ENCODE data around the gene LPA.

LPA gene

DNA sequence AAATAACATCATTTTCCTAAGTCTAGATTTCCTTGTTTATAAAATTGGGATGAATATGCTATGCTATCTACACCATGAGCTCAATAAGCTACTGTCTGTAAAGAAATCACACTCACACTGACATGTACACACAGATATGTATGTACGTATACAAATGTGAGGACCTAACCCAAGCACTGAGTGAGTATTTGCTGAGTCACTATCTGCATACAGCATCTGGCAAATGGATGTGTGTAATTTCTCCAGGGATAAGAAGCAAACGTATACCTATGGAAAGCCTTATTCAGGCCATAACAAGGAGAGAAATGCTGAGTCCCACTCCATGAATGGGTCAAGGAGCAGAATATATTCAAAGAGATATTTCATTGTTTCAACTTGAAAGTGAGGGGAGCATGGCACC lies 153.9 kb downstream of the LPA start:
- DNase-seq: no peak

DNA sequence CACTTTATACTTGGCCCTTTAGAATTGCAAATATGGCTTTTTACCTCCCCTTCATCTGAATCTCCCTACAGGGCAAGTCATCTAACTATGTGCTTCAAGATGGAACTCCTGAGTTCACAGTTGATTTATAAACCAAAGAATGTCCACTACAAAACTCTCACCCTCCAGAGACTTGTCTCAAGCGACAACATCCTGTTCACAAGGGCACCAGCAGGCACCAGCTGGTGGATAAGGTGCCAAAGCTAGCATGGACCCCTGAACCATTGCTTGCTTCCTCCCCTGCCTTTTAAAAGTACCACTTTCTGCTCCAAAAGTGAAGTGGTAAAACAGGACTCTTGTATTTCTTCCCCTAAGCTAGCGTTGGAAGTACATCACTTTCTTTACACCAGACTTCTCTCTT lies 154.5 kb downstream of the LPA start:
- no peak for DNase-seq

DNA sequence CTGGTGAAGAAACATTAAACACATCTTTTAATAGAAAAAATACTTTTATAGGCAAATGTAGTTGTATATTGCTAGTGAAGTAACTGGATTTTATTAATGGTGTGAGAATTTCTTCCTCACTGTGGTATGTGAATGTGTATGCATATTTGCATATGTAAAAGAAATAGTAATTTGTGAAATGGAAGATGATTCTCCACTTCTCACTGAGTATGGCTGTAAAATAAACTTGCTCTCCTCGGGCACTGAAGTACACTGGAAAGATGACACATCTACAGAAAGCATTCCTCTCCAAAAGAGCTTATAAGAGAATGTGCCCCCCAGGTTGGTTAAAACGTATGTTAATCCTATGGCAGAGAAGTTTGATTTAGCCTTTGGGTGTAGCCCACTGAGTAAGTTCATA lies 155.5 kb downstream of the LPA start:
- no peak for DNase-seq

DNA sequence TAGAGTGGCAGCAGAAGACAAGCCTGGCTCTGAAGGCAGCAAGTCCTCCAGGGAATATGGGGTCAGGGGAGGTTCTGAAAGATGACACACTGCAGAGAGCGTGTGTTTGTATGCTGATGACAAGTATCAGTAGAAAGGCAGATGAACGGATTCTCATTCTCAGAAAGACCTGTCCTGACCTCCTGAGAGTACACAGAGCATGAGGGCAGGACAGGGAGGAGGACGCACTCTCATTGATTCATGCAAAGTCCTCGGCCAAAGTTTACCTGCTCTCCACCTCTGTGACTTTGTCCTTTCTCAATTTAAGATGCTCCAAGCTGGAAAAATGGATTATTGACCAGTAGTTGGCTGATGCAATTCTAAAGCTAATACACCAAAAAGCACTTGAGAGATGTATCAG lies 156.7 kb downstream of the LPA start:
- DNase-seq: no peak

DNA sequence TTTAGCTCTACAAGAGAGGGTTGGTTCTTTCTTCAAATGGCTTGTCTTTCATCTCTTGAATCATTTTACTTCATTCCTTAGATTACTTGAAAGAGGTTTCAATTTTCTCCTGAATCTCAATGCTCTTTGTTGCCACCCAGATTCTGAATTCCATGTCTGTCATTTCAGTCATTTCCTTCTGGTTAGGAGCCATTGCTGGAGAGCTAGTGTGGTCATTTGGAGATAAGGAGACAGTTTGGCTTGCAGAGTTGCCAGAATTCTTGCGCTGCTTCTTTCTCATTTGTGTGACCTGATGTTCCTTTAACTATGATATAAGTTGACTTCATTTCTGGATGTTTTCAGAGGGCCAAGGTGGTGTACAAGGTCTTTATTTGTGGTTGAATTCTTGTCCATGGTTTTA lies 158.1 kb downstream of the LPA start:
- DNase-seq: no peak

DNA sequence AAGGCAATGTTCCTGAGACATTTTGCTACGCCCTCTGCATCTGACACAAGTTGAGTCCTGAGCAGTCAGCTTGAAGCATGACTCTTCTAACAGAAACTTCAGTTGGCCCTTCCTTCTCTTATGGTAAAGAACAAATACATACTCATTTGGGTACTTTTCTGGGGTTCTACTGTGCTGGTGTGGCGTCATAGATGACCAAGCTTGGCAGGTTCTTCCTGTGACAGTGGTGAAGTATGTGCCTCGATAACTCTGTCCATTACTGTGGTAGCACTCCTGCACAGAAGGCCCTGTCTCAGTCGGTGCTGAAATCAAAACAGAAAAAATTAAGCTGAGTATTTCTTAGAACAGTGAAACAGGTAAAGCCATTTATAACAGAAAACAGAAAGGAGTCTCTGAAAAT lies 163.4 kb downstream of the LPA start:
- no peak for DNase-seq

DNA sequence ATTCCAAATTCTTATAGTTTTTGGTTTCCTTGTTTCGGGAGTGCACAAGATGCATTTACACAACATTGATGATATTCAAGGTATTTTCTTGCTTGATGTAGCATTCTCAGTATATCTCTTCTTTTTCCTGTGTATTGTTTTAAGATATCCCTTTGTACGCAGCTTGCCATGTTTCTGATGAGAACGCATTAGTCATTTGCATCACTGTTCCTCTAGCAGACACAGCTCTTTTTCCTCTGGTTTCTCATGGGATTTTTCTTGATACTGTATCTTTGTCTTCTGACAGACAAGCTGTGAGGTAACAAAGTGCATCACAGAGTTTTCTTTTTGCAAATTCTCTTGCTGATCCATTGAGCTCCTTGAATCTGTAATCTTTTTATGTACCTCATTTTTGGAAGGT lies 169.5 kb downstream of the LPA start:
- no peak for DNase-seq

DNA sequence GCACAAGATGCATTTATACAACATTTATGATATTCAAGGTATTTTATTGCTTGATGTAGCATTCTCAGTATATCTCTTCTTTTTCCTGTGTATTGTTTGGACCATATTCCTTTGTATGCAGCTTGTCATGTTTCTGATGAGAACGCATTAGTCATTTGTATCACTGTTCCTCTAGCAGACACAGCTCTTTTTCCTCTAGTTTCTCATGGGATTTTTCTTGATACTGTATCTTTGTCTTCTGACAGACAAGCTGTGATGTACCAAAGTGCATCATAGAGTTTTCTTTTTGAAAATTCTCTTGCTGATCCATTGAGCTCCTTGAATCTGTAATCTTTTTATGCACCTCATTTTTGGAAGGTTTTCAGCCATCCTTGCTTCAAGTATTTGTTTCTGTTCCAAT lies 175.0 kb downstream of the LPA start:
- no peak for DNase-seq

DNA sequence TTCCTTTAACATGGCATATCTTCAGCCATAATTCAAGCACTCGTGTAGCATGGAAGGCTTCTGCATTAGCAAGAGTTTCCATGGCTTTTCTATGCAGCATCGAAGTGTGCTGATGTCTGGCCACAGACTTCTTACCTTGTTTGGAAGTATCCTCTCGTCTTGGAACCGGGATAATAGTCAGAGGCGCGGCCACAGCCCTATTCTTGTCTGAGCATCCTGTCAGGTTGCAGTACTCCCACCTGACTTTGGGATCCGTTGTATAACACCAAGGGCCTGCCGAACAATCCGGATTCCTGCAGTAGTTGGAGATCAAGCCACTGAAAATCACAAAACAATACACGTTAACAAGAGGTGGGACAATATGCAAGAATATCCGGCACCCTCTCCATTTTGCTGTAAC lies 177.0 kb downstream of the LPA start:
- DNase-seq: no peak

All from activated CD4-positive, alpha-beta T cell treated with anti-CD3 and anti-CD28 coated beads, Interleukin-2, amount 50 U/mL, for 48 hours (primary cell).